Prostate gland (tissue), 2 donors: ENCODE results near the gene ESF1.

ENCODE experiments used
- CTCF ChIP-seq, 4 experiments: fragments of 200-600 bp in 2 of 4; fragments of 450-650 bp in 2 of 4; sonication (generic) in 2 of 4; IDR thresholded peaks; 1 replicate in 3 of 4; 2 replicates in 1 of 4; pipeline ENCODE4 v1.5.1; 2016 to 2019; ENCODE audit warnings: antibody characterized with exemption in 4 of 4, mild to moderate bottlenecking in 2 of 4, moderate library complexity in 2 of 4
- POLR2AphosphoS5 ChIP-seq: sonication (generic); formaldehyde crosslinking; IDR thresholded peaks from one replicate; pipeline ENCODE4 v1.6.1; 2017; ENCODE audit warnings: antibody characterized with exemption

- TF ChIP-seq POLR2AphosphoS5 (no peak), CTCF (IDR thresholded peaks at IDR 0.05) (no peak)
Observed at GRCh38 chr20:13671512-13671911, 113.2 kb downstream of the ESF1 start.
